IPS-20b (cell line): ENCODE results near the gene MEF2C.

Experiments
- H3K27ac ChIP-seq: one replicate; pipeline ENCODE4 v1.5.1; 2013; ENCODE audit warnings: low read length
- H3K27me3 ChIP-seq: 2 replicates; pipeline ENCODE4 v1.6.1; 2013; ENCODE audit warnings: mild to moderate bottlenecking, low read length, inconsistent platforms; ENCODE audit not compliant: insufficient read depth
- H3K36me3 ChIP-seq: 2 replicates; pipeline ENCODE4 v1.6.1; 2013; ENCODE audit warnings: low read depth, mild to moderate bottlenecking, inconsistent platforms, low read length, moderate library complexity; ENCODE audit not compliant: insufficient read depth
- H3K4me1 ChIP-seq: 2 replicates; pipeline ENCODE4 v1.6.1; 2013; ENCODE audit warnings: mild to moderate bottlenecking, control low read depth, inconsistent platforms, low read length, moderate library complexity; ENCODE audit not compliant: insufficient read depth
- H3K4me3 ChIP-seq: 2 replicates; pipeline ENCODE4 v1.5.1; 2013; ENCODE audit warnings: mild to moderate bottlenecking, low read length, inconsistent platforms
- H3K9ac ChIP-seq: 2 replicates; pipeline ENCODE4 v1.6.1; 2013; ENCODE audit warnings: low read depth, mild to moderate bottlenecking, inconsistent platforms, low read length, moderate library complexity
- H3K9me3 ChIP-seq: 2 replicates; pipeline ENCODE4 v1.6.1; 2013; ENCODE audit warnings: mild to moderate bottlenecking, low read depth, low read length, inconsistent platforms; ENCODE audit not compliant: insufficient read depth

The MEF2C gene

GRCh38 chr5:88785746-88786565 is 97.0 kb downstream of the MEF2C start:
- no peak overlapping the region for H3K27ac ChIP-seq
- H3K9ac ChIP-seq, result no peak overlapping the region; the same call in 1 of the 2 replicates
- no peaks in the 10 kb centered on the region for H3K9me3 ChIP-seq
- H3K4me1 ChIP-seq, result peaks cover 25% of the 10 kb centered on the region
- no peak overlapping the region for H3K4me3 ChIP-seq
- H3K36me3 ChIP-seq, result no peaks in the 10 kb centered on the region
- H3K27me3 ChIP-seq, result no peaks in the 10 kb centered on the region

- no peaks in the 10 kb centered on the region for H3K36me3 ChIP-seq
- H3K27me3 ChIP-seq, result no peaks in the 10 kb centered on the region
- peaks cover 25% of the 10 kb centered on the region for H3K4me1 ChIP-seq
- H3K27ac ChIP-seq, result no peak overlapping the region
- no peaks in the 10 kb centered on the region for H3K9me3 ChIP-seq
- H3K9ac ChIP-seq, result no peak overlapping the region
- no peak overlapping the region for H3K4me3 ChIP-seq
These were observed 100.4 kb downstream of the MEF2C start for GRCh38 chr5:88782571-88782970.

- no peaks in the 10 kb centered on the region for H3K27me3 ChIP-seq
- H3K27ac ChIP-seq, result no peak overlapping the region
- peaks cover 13% of the 10 kb centered on the region for H3K4me1 ChIP-seq
- no peak overlapping the region for H3K9ac ChIP-seq
- no peak overlapping the region for H3K4me3 ChIP-seq
- H3K9me3 ChIP-seq, result no peaks in the 10 kb centered on the region
- H3K36me3 ChIP-seq, result no peaks in the 10 kb centered on the region
These were observed 102.2 kb downstream of the MEF2C start for GRCh38 chr5:88780736-88781135.

- Histone ChIP-seq H3K36me3 (no peaks in the 10 kb centered on the region), H3K27ac (no peak overlapping the region), H3K9me3 (no peaks in the 10 kb centered on the region), H3K4me3 (no peak overlapping the region), H3K4me1 (no peaks in the 10 kb centered on the region), H3K9ac (no peak overlapping the region), H3K27me3 (no peaks in the 10 kb centered on the region)
These were observed 104.2 kb downstream of the MEF2C start for GRCh38 chr5:88778736-88779135.

GRCh38 chr5:88776692-88777091 is 106.3 kb downstream of the MEF2C start:
- H3K27ac ChIP-seq, result no peak overlapping the region
- no peaks in the 10 kb centered on the region for H3K4me1 ChIP-seq
- no peaks in the 10 kb centered on the region for H3K9me3 ChIP-seq
- no peaks in the 10 kb centered on the region for H3K27me3 ChIP-seq
- no peaks in the 10 kb centered on the region for H3K36me3 ChIP-seq
- no peak overlapping the region for H3K9ac ChIP-seq
- H3K4me3 ChIP-seq, result no peak overlapping the region

- H3K27ac ChIP-seq, result no peak overlapping the region
- no peaks in the 10 kb centered on the region for H3K27me3 ChIP-seq
- no peak overlapping the region for H3K4me3 ChIP-seq
- no peak overlapping the region for H3K9ac ChIP-seq
- H3K9me3 ChIP-seq, result no peaks in the 10 kb centered on the region
- no peaks in the 10 kb centered on the region for H3K4me1 ChIP-seq
- H3K36me3 ChIP-seq, result no peaks in the 10 kb centered on the region
These were observed 110.2 kb downstream of the MEF2C start for GRCh38 chr5:88772831-88773230.

- no peaks in the 10 kb centered on the region for H3K9me3 ChIP-seq
- H3K9ac ChIP-seq, result no peak overlapping the region
- no peaks in the 10 kb centered on the region for H3K27me3 ChIP-seq
- H3K4me3 ChIP-seq, result no peak overlapping the region
- H3K4me1 ChIP-seq, result no peaks in the 10 kb centered on the region
- H3K36me3 ChIP-seq, result no peaks in the 10 kb centered on the region
- H3K27ac ChIP-seq, result no peak overlapping the region
These were observed 110.9 kb downstream of the MEF2C start for GRCh38 chr5:88772047-88772446.

GRCh38 chr5:88770276-88771257 is 112.4 kb downstream of the MEF2C start:
- Histone ChIP-seq H3K9me3 (no peaks in the 10 kb centered on the region), H3K27ac (no peak overlapping the region), H3K27me3 (no peaks in the 10 kb centered on the region), H3K9ac (no peak overlapping the region), H3K4me1 (no peaks in the 10 kb centered on the region), H3K36me3 (no peaks in the 10 kb centered on the region), H3K4me3 (no peak overlapping the region)

- Histone ChIP-seq H3K27me3 (no peaks in the 10 kb centered on the region), H3K9me3 (no peaks in the 10 kb centered on the region), H3K9ac (no peak overlapping the region), H3K4me3 (no peak overlapping the region), H3K27ac (no peak overlapping the region), H3K4me1 (no peaks in the 10 kb centered on the region), H3K36me3 (no peaks in the 10 kb centered on the region)
These were observed 113.8 kb downstream of the MEF2C start for GRCh38 chr5:88769165-88769564.

- Histone ChIP-seq H3K4me1 (no peaks in the 10 kb centered on the region), H3K27ac (no peak overlapping the region), H3K27me3 (no peaks in the 10 kb centered on the region), H3K9me3 (no peaks in the 10 kb centered on the region), H3K4me3 (no peak overlapping the region), H3K36me3 (no peaks in the 10 kb centered on the region), H3K9ac (no peak overlapping the region)
These were observed 114.6 kb downstream of the MEF2C start for GRCh38 chr5:88768411-88768810.

GRCh38 chr5:88765798-88766197 is 117.2 kb downstream of the MEF2C start:
- no peaks in the 10 kb centered on the region for H3K4me1 ChIP-seq
- H3K4me3 ChIP-seq, result no peak overlapping the region
- no peak overlapping the region for H3K27ac ChIP-seq
- no peaks in the 10 kb centered on the region for H3K9me3 ChIP-seq
- H3K36me3 ChIP-seq, result no peaks in the 10 kb centered on the region
- H3K9ac ChIP-seq, result no peak overlapping the region
- H3K27me3 ChIP-seq, result no peaks in the 10 kb centered on the region
